Stimulated activated CD4-positive, alpha-beta T cell treated with anti-CD3 and anti-CD28 coated beads, Interleukin-4, amount 100 ng/mL, for 1 hour (primary cell): Measurements from ENCODE around the gene CIAPIN1.

Experiments
- DNase-seq: peaks from one replicate; pipeline ENCODE4 v3.0.0-alpha.2; 2020

Gene CIAPIN1

DNA sequence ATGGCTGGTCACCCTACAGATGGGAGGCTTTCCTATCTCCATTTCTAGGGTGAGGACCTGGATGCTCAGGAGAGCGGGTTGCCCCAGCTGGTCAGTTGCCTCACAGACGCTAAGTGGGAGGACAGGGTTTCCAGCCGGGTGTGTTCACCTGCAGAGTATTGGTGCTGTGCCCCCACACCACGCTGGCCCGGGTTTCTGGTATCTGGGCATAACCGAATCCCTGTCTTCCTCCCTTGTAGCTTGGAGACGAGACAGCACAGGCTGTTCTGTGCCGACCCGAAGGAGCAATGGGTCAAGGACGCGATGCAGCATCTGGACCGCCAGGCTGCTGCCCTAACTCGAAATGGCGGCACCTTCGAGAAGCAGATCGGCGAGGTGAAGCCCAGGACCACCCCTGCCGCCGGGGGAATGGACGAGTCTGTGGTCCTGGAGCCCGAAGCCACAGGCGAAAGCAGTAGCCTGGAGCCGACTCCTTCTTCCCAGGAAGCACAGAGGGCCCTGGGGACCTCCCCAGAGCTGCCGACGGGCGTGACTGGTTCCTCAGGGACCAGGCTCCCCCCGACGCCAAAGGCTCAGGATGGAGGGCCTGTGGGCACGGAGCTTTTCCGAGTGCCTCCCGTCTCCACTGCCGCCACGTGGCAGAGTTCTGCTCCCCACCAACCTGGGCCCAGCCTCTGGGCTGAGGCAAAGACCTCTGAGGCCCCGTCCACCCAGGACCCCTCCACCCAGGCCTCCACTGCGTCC, 65.2 kb downstream of the CIAPIN1 start:
- no peak for DNase-seq

GRCh38 chr16:57380671-57381462, 66.3 kb downstream of the CIAPIN1 start:
- no peak for DNase-seq

DNA sequence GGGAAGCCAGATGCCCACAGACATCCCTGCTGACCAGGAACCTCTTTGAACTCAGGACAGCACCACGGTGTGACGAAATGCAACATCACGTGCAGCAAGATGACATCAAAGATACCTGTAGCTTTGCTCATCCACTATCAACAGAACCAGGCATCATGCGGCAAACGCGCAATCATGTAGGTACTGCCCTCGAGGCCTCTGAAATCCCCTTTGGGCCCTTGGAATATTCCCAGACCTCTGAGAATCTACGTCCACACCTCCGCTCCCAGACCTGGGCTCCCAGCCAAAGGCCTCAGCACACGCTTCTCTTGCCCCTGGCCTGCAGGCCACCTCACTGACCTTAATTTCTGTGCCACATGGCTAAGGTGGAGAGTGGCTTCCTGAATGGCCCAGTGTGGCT, 67.6 kb downstream of the CIAPIN1 start:
- DNase-seq: no peak
